ENCODE data around the gene SLCO2B1. TPM values are rescaled to one million over a fixed set of nuclear protein-coding genes. Genes with fewer than 3 reads are reported as not detected.

SLCO2B1 gene
- total RNA-seq, 3 donors from 2014 or later (not counting 1 experiment from before 2014, with no cell fraction given): not detected

- peaks cover 38% of the 10 kb centered on the region for H3K4me1 ChIP-seq (ENCODE audit: control insufficient read depth, insufficient read depth, low read length)
- Mint-ChIP-seq H3K27me3 (ENCODE audit: low read depth in 2 of 2) (peaks cover 5 to 6% of the 10 kb centered on the region in 2 donors), H3K4me1 (peaks cover 19 to 41% of the 10 kb centered on the region in 2 donors), H3K4me3 (peak overlapping the region; percentile 68), H3K27ac (peak overlapping the region; percentile 6 to 56), H3K36me3 (no peaks in the 10 kb centered on the region), H3K9me3 (no peaks in the 10 kb centered on the region)
- H3K4me3 ChIP-seq (ENCODE audit: low read length): no peak overlapping the region
- H3K27ac ChIP-seq (ENCODE audit: low read length): no peak overlapping the region
- no peak for TF ChIP-seq CTCF (IDR thresholded peaks at IDR 0.05)
- no peaks in the 10 kb centered on the region for H3K36me3 ChIP-seq (ENCODE audit: control insufficient read depth, insufficient read depth, low read length)
- DNase-seq (no peak), ATAC-seq (no peak)
- intact Hi-C loops (cut with micrococcal nuclease): loop anchor here (5.0 kb wide), 1 partner anchor 216 kb away; no protein-coding TSS in a partner anchor
- no peaks in the 10 kb centered on the region for H3K9me3 ChIP-seq (ENCODE audit: control insufficient read depth, insufficient read depth, low read length)
- 28% methylated on average over 4 of the region's 6 CpGs for WGBS (ENCODE audit: insufficient coverage)
- no peaks in the 10 kb centered on the region for H3K27me3 ChIP-seq (ENCODE audit: control insufficient read depth, insufficient read depth, low read length)
Observed at GRCh38 chr11:75143420-75143731, 7.5 kb upstream of the SLCO2B1 start.

- no peak overlapping the region for H3K27ac Mint-ChIP-seq
- peak; percentile 2 for TF ChIP-seq CTCF (IDR thresholded peaks at IDR 0.05)
Observed at GRCh38 chr11:75144716-75145014, 6.2 kb upstream of the SLCO2B1 start.

DNA sequence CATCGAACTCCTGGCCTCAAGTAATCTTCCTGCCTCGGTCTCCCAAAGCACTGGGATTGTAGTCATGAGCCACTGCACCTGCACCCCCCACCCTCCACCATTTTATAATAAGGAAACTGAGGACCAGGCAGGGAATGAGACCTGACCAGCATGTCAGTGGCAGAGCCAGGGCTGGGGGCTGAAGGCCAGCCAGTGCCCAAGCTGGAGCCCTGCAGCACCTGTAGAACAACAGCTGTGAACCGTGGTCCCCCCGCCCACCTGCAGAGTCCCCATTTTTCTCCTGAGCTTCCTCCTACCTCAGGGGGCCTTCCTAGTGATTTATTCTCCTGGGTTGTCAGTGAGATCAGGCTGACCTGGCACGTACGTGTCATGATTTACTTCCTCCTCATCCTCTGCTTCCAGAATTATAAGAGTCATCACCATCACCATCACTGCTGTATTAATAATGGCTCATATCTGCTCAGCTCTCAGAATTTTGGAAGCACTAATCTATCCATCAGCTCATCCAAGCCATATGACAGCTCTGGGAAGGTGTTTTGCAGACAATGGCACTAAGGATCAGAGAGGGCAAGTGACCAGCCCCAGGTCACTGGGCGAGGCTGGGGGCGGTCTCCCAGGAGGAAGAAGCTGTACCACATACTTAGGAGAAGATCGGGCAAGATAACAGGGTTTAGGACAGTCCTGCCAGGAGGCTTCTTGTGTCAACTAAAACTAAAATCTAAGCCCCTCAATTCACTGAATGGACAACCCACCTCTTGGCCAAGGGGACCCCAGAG is 5.5 kb upstream of the SLCO2B1 start:
- no peak for TF ChIP-seq CTCF (IDR thresholded peaks at IDR 0.05)
- ATAC-seq (no peak), DNase-seq (no peak)
- no peaks in the 10 kb centered on the region for H3K9me3 ChIP-seq (ENCODE audit: control insufficient read depth, insufficient read depth, low read length)
- H3K27ac ChIP-seq (ENCODE audit: low read length): no peak overlapping the region
- intact Hi-C loops (cut with micrococcal nuclease): no loop called here
- WGBS (ENCODE audit: insufficient coverage): 85% methylated on average over 9 of the region's 9 CpGs
- no peaks in the 10 kb centered on the region for H3K36me3 Mint-ChIP-seq
- H3K27me3 ChIP-seq (ENCODE audit: control insufficient read depth, insufficient read depth, low read length): no peaks in the 10 kb centered on the region
- H3K9me3 Mint-ChIP-seq: no peaks in the 10 kb centered on the region
- H3K4me1 ChIP-seq (ENCODE audit: control insufficient read depth, insufficient read depth, low read length): peaks cover 36% of the 10 kb centered on the region
- no peak overlapping the region for H3K27ac Mint-ChIP-seq
- H3K4me3 Mint-ChIP-seq: no peak overlapping the region
- H3K4me3 ChIP-seq (ENCODE audit: low read length): no peak overlapping the region
- peaks cover 19 to 39% of the 10 kb centered on the region in 2 donors for H3K4me1 Mint-ChIP-seq
- no peaks in the 10 kb centered on the region for H3K36me3 ChIP-seq (ENCODE audit: control insufficient read depth, insufficient read depth, low read length)
- H3K27me3 Mint-ChIP-seq (ENCODE audit: low read depth in 2 of 2): peaks cover 0 to under 1% of the 10 kb centered on the region in 2 donors

More at GRCh38 chr11:75144716-75145014, 6.2 kb upstream of the SLCO2B1 start:
- no peaks in the 10 kb centered on the region for H3K9me3 Mint-ChIP-seq
- no peak overlapping the region for H3K4me3 Mint-ChIP-seq
- H3K4me3 ChIP-seq (ENCODE audit: low read length): no peak overlapping the region
- no peak overlapping the region for H3K27ac ChIP-seq (ENCODE audit: low read length)
- H3K9me3 ChIP-seq (ENCODE audit: control insufficient read depth, insufficient read depth, low read length): no peaks in the 10 kb centered on the region
- no peaks in the 10 kb centered on the region for H3K36me3 Mint-ChIP-seq
- whole genome bisulfite sequencing (ENCODE audit: insufficient coverage): 50% methylated on average over 3 of the region's 3 CpGs
- ATAC-seq: no peak
- DNase-seq: no peak
- H3K4me1 Mint-ChIP-seq: peaks cover 19 to 41% of the 10 kb centered on the region in 2 donors
- no peaks in the 10 kb centered on the region for H3K27me3 ChIP-seq (ENCODE audit: control insufficient read depth, insufficient read depth, low read length)
- peaks cover 38% of the 10 kb centered on the region for H3K4me1 ChIP-seq (ENCODE audit: control insufficient read depth, insufficient read depth, low read length)
- no peaks in the 10 kb centered on the region for H3K27me3 Mint-ChIP-seq (ENCODE audit: low read depth in 2 of 2)
- intact Hi-C loops (cut with micrococcal nuclease): loop anchor here (5.0 kb wide), 1 partner anchor 217 kb away; no protein-coding TSS in a partner anchor
- no peaks in the 10 kb centered on the region for H3K36me3 ChIP-seq (ENCODE audit: control insufficient read depth, insufficient read depth, low read length)

Data from natural killer cell (primary cell).